Keratinocyte (primary cell): ENCODE data around the gene NAALADL2.

Experiments
- EZH2 ChIP-seq: IDR thresholded peaks from one replicate; pipeline ENCODE4 v1.6.1; 2012; ENCODE audit warnings: inconsistent platforms, mild to moderate bottlenecking, low read length, moderate library complexity
- TF ChIP-seq, protein P1 (sequence below), 3 experiments: IDR thresholded peaks in 1 of 3; conservative IDR thresholded peaks in 1 of 3; optimal IDR thresholded peaks in 1 of 3; 2 replicates in 2 of 3; 3 replicates in 1 of 3; pipeline versions ENCODE3 to v1.5.1; 2011; ENCODE audit warnings: low read length in 3 of 3, mild to moderate bottlenecking in 3 of 3, moderate library complexity in 2 of 3, control low read depth in 1 of 3, inconsistent platforms in 1 of 3; ENCODE audit not compliant: insufficient read depth in 2 of 3; ENCODE audit errors: extremely low read depth in 1 of 3

DNA sequence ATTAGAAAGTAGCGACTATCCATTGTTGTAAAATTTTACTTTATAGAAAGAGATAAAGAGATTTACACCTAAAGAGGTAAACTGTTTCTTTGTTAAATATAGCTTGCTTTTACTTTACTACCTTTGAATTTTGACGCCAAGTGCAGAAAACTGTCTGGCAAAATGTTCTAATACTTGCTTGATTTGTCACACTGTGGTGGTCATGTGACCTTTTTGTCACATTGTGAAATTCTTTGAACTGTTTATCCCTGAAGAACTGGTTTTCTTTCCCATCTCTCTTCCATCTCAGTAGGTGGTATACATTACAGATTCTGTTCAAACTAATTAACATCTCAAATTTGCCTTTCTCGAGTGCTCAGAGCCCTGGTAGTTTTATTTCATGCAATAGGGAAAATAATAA lies 327.4 kb downstream of the NAALADL2 start:
- TF ChIP-seq, protein P1, sequence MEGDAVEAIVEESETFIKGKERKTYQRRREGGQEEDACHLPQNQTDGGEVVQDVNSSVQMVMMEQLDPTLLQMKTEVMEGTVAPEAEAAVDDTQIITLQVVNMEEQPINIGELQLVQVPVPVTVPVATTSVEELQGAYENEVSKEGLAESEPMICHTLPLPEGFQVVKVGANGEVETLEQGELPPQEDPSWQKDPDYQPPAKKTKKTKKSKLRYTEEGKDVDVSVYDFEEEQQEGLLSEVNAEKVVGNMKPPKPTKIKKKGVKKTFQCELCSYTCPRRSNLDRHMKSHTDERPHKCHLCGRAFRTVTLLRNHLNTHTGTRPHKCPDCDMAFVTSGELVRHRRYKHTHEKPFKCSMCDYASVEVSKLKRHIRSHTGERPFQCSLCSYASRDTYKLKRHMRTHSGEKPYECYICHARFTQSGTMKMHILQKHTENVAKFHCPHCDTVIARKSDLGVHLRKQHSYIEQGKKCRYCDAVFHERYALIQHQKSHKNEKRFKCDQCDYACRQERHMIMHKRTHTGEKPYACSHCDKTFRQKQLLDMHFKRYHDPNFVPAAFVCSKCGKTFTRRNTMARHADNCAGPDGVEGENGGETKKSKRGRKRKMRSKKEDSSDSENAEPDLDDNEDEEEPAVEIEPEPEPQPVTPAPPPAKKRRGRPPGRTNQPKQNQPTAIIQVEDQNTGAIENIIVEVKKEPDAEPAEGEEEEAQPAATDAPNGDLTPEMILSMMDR (optimal IDR thresholded peaks at IDR 0.05 in 1 of 3, IDR thresholded peaks at IDR 0.05 in 1 of 3, conservative IDR thresholded peaks at IDR 0.05 in 1 of 3; ENCODE audit: extremely low read depth in 1 of 3, insufficient read depth in 2 of 3, low read length in 3 of 3) = no peak
- TF ChIP-seq EZH2 = no peak
